DOHH2 (cell line): ENCODE data around the gene SLC30A2.

ENCODE experiments used
- CTCF ChIP-seq: fragments of 200-600 bp; sonication (generic); IDR thresholded peaks from one replicate; pipeline ENCODE4 v1.5.1; 2014; ENCODE audit warnings: antibody characterized with exemption, mild to moderate bottlenecking, low read depth, low read length; ENCODE audit not compliant: poor library complexity, severe bottlenecking
- EZH2phosphoT487 ChIP-seq: fragments of 200-600 bp; sonication (generic); IDR thresholded peaks from 2 replicates; pipeline ENCODE4 v1.6.1; 2017; ENCODE audit warnings: borderline replicate concordance, mild to moderate bottlenecking, antibody characterized with exemption, low read length, moderate library complexity, mixed read lengths

GRCh38 chr1:26066160-26066559 lies 20.2 kb upstream of the SLC30A2 start:
- no peak for TF ChIP-seq CTCF
- no peak for TF ChIP-seq EZH2phosphoT487
